HG03457 (cell line): Measurements from ENCODE around the gene ADRM1.

ENCODE experiments used
- ATAC-seq: cut with Tn5 transposase; IDR thresholded peaks from one replicate; pipeline ENCODE4 v1.9.1; 2021; ENCODE audit warnings: moderate number of reproducible peaks; ENCODE audit not compliant: unreplicated experiment

ADRM1 gene

DNA sequence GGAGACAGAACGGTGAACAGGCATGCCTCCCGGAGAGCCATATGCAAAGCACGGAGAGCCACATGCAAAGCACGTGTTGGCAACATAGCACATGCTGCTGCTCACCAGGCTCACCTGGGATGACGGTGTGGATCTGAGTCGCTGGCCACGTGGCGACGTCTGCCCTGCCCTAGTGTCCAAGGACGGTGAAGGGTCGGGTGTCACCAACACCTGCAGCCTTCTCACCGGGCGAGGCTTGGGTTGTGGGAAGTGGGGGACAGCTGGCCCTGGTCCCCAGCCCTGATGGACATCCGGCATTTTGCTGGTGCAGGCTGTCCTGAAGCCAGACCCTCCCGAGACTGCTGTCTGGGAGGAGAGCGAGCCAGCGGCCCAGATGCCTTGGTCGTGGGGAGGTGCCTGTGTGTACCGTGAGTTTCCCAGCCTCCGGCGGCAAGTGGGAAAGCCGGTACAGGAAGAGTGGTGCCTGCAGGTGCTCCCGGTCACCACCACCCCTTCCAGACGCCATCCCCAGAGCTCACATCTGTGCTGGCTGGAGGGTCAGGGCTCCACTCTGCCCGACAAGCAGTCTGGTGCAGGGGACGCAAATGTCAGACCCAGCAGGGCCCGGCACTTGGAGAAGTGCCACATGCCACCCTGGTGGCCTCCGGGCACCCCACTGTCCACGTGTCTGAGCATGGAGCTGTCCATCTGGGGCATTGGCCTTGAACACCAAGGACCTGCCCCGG lies 5.9 kb upstream of the ADRM1 start:
- ATAC-seq: no peak

DNA sequence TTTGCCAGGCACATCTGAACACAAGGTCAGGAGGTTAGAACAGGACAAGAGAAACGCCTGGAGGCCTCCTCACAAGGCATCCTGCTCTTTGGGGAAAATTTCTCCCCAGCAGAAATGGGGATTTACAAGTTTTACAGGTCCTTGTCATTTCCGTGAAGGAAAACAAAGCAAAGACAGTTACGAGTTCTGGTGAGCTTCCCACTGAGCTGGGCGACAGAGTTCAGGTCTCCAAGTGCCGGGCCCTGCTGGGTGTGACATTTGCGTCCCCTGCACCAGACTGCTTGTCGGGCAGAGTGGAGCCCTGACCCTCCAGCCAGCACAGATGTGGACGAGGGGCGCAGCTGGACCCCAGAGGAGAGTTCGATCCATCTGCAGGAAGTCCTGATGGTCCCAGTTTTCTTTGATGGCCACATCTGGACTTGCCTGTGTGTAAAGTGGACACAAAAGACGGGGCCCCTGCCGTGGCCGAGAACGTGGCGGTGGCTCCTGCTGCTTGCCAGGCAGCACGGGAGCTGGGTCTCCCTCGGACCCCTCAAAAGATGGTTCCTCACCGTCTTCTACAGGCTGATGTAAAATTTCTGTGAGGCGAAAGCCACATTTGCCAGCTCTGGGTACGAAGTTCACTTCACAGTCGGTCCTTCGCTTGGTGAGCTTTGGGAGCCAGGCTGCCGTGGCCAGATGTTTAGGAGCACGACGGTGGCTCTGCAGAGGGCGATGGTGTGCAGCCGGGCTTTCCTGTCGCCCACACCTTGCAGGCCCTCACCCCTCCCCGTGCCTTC lies 5.2 kb upstream of the ADRM1 start:
- ATAC-seq: no peak

DNA sequence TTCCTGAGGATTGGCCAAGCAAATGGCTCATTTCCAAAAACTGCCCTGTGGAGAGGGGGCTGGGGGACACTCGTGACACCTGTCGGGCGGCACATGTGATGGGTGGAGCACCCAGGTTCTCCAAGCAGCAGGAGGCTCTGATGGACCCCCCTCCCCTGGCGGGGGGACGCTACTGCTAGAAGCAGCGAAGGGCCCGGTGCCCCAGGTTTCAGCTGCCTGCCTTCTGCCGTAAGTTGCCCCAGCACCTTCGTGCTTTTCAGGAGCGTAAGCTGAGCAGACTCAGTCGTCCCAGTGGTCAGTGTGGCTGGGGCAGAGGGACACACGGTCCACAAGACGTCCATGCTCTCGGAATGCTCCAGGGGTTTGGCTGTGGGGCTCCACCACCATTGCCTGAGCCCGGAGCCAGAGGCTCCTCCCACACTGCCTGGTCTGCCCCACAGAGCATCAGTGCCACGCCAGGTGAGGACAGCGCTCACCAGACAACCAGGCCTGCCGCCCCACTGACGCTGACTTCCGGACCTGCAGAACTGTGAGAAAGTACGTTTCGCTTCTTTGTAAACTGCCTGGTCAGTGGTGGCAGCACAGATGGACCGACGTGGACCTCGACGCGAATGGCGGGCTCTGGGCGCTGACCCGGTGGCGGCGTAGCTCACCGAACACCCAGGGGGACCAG lies 4.1 kb upstream of the ADRM1 start:
- no peak for ATAC-seq

DNA sequence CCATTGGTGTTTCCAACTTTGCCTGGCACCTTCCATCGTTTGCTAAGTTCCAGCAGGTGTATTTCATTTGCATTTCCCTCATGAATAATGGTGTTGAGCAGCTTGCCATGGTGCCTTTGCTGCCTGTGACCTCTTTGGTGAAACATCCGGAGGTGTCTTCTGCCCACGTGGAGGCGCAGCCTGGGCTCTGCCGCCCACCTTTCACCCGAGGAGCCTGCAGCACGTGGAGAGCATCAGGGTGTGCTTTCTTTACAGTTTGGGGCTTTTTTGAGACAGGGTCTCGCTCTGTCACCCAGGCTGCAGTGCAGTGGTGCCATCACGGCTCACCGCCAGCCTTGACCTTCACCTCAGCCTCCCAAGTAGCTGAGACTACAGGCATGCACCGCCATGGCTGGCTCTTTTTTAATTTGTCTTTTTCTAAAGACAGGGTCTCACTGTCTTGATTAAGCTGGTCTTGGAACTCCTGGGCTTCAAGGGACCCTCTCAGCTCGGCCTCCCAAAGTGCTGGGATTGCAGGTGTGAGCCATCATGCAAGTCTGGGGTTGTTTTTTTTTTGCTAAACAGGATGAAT lies 3.0 kb upstream of the ADRM1 start:
- ATAC-seq: no peak

DNA sequence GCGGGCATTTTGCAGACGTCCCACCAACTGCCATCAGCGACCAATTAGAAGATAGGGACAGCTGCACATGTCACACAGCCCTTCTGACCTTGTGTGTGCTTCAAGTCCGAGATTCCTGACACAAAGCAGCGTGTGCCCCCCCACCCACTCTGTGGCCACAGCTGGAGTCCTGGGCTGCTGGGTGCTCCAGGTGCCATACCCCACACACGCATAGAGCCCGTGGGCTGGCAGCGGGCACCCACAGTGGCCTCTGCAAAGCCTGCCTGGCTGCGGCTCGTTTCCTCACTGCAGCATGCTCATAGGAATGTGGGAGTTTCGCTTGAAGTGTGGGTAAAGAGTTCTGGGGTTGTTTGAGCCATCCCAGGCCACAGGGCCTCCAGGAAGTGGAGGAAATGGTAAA lies 2.5 kb upstream of the ADRM1 start:
- no peak for ATAC-seq

DNA sequence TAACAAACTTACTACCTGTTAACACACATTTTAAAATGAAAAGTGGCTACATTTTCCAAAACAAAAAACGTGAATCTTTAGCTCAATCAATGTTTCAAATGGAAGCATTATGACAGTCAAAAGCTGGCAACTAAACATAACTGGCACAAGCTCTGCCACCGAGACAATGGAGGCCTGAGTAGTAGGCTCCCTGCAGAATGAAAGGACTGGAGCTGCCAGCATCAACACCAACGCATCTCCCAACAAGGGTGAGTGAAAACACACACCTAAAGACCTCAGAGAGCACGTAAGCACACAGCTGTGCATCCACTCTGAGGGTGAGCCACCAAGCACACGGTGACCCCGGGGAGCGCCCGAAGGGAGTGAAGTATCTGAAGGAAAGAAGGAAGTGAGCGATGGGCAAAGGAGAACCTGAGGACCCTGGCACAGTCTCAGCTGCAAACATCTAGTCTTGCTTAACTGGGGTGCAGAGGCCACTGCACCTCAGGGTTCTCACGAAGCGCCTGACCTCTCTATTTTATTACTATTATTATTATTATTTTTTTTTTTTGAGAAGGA lies 1.6 kb upstream of the ADRM1 start:
- ATAC-seq: no peak

DNA sequence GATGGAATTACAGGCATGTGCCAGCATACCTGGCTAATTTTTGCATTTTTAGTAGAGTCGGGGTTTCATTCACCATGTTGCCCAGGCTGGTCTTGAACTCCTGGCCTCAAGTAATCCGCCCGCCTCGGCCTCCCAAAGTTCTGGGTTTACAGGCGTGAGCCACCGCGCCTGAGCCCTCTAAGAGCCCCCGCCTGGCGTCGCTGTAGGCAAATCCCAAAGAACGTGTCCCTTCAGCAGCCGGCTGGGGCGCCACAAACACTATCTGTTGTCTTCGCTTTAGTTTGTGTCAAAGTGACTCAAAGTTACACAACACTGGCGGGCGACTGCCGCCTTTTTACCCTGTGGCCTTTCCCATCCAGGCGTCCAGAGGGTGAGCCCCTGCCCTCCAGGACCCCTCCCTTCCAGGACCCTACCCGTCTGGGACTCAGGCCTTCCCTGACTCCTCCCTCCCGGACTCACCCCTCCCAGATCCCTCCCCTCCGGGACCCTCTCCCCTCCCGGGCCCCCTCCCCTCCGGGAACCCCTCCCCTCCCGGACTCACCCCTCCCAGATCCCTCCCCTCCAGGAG lies 940 bp upstream of the ADRM1 start:
- ATAC-seq: peak; percentile 27

DNA sequence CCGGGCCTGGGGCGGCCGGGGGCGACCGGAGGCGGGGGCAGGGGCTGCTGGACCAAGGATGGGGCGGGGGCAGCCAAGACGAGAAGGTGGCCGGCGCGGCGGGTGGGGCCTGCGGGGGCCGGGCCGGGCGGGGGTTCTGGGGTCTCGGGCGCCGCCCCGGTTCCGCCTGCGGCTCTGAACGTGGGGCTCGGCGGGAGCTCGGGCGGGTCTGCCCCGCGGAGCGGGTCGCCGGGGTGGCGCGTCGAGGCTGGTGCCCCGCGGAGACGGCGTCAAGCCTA lies 204 bp downstream of the ADRM1 start:
- no peak for ATAC-seq

DNA sequence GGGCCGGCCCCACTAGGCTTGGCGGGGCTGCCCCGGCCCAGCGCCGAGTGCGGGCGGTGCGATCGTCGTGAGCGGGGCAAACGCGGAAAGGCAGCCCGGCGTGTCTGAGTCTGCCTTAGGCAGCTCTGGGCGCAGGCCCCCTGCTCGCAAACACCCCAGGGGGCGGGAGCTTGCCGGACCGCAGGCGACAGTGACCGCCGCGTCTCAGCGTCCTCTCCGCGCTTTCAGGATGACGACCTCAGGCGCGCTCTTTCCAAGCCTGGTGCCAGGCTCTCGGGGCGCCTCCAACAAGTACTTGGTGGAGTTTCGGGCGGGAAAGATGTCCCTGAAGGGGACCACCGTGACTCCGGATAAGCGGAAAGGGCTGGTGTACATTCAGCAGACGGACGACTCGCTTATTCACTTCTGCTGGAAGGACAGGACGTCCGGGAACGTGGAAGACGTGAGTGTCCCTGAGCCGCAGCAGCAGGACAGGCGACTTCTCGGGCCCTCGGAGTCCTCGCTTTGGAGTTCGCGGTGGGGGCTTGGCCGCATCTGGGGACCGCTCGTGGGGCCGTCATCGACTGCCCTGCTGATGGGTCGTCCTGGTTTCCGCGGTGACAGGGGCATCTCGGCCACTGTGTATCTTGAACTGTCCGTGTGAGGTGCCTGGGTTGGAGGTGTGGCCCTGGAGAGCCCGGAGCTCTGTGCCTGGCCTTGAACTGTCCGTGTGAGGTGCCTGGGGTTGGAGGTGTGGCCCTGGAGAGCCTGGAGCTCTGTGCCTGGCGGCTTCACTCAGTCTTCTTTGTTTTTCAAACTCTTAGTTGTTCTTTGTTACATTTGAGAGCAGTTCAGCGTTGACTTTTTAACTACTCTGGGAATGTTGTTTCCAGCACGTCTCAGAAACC lies 786 bp downstream of the ADRM1 start:
- no peak for ATAC-seq

DNA sequence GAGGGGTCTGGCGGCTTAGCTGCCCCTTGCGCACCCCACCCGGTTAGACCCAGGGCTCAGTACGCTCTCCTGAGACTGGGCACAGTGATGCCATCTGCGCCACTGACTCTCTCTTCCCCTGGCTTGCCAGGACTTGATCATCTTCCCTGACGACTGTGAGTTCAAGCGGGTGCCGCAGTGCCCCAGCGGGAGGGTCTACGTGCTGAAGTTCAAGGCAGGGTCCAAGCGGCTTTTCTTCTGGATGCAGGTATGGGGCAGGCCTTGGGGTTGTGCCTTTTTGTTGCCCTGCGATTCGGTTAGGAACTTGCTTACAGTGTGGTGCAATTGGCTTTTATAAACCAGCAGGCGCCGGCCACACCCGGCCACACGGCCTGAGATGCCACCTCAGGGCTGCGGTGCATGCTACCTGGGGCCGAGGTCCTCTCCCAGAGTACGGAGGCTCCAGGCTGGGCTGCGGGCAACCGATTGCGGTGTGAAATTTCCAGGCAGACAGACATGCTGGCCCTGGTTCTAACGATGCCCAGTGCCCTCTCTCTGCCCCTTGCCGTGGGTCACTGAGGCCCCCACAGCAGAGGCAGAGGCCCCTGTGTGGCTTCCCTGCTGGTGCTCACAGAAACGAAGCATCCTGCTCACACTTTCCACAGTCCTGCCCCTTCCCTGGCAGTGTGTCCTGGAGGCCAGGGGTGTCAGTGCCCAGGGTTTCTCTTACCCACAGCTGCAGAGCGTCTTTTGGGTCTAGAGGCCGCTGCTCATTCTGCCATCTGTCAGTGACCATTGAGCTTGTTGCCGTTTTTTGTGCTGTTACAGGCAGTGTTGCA lies 1.7 kb downstream of the ADRM1 start:
- no peak for ATAC-seq

DNA sequence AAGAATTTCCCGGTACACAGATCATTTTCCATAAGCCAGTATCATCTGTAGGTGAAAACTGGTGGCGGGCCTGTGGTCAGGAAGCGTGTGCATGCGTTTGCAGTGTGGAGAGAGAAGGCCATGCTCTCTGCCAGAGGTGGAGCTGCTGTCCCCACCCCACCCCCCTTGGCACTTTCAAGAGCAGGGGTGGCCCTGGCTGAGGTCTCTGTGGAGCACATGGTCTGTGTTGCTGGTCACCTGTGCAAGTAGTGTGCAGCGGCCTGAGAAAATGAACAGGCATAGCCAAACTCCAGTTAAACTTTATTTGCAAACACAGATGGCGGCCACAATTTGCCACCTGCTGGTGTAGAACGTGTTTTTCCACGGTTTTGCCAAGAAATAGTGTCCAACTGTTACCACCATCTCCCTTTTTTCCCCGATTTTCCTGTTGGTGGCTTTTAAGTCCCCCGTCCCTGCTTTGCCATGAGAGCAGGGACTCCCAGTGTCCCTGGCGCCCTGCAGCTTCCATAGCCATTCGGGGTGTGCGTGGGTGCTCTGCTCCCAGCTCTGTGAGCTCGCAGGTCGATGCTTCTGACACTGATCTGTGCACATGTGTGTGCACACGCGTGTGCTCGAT lies 2.5 kb downstream of the ADRM1 start:
- no peak for ATAC-seq

DNA sequence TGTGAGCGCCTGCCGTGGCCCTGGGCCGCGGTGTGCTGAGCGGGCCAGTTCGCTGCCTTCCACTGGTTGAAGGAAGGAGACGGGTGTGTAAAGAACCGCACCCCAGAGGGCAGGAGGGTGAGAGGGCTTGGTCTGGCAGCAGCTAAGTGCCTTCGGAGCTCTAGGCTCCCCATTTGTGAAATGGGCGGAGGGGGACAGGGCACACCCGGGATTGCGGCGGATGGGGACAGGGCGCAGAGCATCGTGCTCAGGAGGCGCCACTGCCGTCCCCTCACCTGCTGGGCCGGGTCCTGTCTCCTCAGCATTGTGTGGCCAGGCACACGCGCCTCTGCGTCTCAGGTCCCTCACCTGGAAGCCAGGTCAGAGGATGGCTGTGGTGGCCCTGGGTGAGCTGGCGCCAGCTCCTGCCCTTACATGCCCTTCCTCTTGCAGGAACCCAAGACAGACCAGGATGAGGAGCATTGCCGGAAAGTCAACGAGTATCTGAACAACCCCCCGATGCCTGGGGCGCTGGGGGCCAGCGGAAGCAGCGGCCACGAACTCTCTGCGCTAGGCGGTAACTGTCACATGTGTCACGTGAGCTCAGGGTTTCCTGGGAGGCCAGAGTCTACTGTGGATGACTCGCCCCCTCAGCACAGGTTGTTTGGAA lies 3.1 kb downstream of the ADRM1 start:
- no peak for ATAC-seq

DNA sequence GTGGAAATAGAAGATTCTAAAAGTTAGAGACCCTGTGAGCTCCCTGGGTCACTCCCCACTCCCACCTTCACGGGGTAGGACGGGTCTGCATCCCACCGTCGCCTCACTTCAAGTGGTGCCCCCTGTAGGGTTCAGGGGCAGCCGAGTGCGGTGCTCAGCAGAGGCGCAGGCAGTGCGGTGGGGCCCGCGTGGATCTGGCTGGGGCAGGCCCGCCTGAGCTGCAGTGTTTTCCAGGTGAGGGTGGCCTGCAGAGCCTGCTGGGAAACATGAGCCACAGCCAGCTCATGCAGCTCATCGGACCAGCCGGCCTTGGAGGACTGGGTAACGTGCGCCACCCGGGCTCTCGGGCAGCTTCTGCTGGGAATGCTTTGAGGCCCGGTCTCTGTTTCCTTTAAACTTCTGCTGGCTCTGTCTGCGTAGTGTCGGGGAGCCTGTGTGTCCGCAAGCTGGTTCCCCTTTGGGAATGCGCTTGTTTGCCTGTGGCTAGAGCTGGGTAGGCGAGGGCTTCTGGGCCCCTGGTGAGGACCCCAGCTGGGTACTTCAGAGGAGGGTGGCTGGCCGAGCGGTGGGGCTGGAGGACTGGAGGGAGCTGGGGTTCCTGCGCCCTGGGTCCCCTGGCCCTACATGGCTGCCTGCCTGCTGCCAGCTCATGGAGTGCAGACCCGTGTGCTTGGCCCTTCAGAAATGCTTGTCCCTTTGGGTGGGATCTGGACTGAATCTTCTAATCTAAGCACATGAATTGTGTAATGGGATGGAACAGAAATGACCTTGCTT lies 3.8 kb downstream of the ADRM1 start:
- ATAC-seq: no peak

DNA sequence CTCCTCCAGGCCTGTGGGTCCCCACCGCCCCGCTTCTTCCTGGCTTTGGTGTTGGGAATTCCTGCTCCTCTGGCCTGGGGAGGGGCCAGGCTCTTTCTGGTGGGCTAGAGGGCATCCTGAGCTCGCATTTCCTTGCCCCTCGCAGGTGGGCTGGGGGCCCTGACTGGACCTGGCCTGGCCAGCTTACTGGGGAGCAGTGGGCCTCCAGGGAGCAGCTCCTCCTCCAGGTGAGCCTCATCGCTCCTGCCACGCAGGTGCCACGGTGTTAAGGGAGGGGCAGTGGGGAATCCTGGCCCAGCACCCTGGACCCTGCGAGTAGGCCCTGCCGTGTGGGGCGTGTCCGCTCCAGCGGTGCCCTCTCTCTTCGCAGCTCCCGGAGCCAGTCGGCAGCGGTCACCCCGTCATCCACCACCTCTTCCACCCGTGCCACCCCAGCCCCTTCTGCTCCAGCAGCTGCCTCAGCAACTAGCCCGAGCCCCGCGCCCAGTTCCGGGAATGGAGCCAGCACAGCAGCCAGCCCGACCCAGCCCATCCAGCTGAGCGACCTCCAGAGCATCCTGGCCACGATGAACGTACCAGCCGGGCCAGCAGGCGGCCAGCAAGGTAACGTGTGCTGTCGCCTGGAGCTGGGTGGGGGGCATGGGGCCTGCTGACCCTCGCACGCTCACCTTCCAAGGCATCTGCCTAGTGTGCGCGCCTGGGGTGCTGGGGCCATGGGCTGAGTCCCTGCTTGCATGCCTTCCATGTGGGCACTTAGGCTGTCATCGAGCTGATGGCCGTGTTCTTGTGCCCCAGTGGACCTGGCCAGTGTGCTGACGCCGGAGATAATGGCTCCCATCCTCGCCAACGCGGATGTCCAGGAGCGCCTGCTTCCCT lies 4.7 kb downstream of the ADRM1 start:
- ATAC-seq: no peak

DNA sequence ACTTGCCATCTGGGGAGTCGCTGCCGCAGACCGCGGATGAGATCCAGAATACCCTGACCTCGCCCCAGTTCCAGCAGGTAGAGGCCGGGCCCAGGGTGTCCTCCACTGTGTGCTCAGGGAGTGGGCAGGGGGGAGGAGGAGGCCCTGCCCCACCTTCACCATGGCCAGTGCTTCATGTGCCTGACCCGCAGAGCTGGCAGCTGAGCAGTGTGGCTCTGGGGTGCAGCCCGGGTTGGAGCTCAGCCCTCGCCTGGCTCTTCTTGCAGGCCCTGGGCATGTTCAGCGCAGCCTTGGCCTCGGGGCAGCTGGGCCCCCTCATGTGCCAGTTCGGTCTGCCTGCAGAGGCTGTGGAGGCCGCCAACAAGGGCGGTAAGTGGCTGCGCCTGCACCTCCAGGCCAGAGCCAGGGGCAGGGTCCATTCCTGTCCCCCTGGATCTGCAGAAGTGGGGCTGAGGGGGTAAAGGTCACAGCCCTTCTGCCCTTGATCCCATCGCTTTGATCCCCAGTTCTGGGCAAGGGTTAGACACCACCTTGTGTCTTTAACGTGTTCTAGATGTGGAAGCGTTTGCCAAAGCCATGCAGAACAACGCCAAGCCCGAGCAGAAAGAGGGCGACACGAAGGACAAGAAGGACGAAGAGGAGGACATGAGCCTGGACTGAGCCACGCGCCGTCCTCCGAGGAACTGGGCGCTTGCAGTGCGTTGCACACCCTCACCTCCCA lies 5.5 kb downstream of the ADRM1 start:
- no peak for ATAC-seq
